K562 (cell line): Measurements from ENCODE around the gene AIFM3. TPM values are rescaled to one million over a fixed set of nuclear protein-coding genes. Genes with fewer than 3 reads are reported as not detected.

ENCODE experiments used
- ADNP ChIP-seq: fragments of 200-800 bp; sonication (Bioruptor generic); IDR thresholded peaks from 2 replicates; pipeline ENCODE4 v1.6.1; 2016; ENCODE audit warnings: missing genetic modification characterization, missing compliant biosample characterization
- ARID4B ChIP-seq: sonication (generic); formaldehyde crosslinking; IDR thresholded peaks from 2 replicates; pipeline ENCODE4 v1.8.0; 2022; ENCODE audit warnings: mild to moderate bottlenecking, missing genetic modification reagents
- HMGXB4 ChIP-seq: sonication (generic); formaldehyde crosslinking; IDR thresholded peaks from 2 replicates; pipeline ENCODE4 v1.8.1; 2023; ENCODE audit warnings: mild to moderate bottlenecking, missing genetic modification reagents
- JUN ChIP-seq, 2 experiments: sonication (generic) in 1 of 2; formaldehyde crosslinking in 1 of 2; IDR thresholded peaks; 2 replicates each; pipeline versions ENCODE4 v1.6.1 to v1.8.0; 2012 to 2022; ENCODE audit warnings: borderline replicate concordance in 2 of 2, mild to moderate bottlenecking in 2 of 2, improper control_type of control experiment in 1 of 2, low read depth in 1 of 2, low read length in 1 of 2, missing genetic modification reagents in 1 of 2
- MAX ChIP-seq: sonication (generic); formaldehyde crosslinking; IDR thresholded peaks from 2 replicates; pipeline ENCODE4 v1.9.0; 2022; ENCODE audit warnings: mild to moderate bottlenecking, missing genetic modification reagents
- THRA ChIP-seq: fragments of 450-650 bp; IDR thresholded peaks from 2 replicates; pipeline ENCODE4 v1.6.1; 2017; ENCODE audit warnings: mild to moderate bottlenecking, moderate library complexity
- THRAP3 ChIP-seq: fragments of 450-650 bp; IDR thresholded peaks from 2 replicates; pipeline ENCODE4 v1.6.1; 2016; ENCODE audit warnings: mild to moderate bottlenecking, inconsistent platforms, borderline replicate concordance
- USF2 ChIP-seq: sonication (generic); formaldehyde crosslinking; IDR thresholded peaks from 2 replicates; pipeline ENCODE4 v1.5.0; 2020; ENCODE audit warnings: missing genetic modification reagents
- YY1 ChIP-seq, 3 experiments: IDR thresholded peaks; 2 replicates each; pipeline ENCODE4 v1.6.1; 2011; ENCODE audit warnings: low read length in 2 of 3, mild to moderate bottlenecking in 2 of 3, moderate library complexity in 2 of 3, borderline replicate concordance in 1 of 3, control low read depth in 1 of 3, low read depth in 1 of 3; ENCODE audit not compliant: insufficient read depth in 3 of 3, insufficient replicate concordance in 2 of 3, control insufficient read depth in 1 of 3, insufficient read length in 1 of 3; ENCODE audit errors: extremely low read depth in 1 of 3
- ZBTB2 ChIP-seq: fragments of 450-650 bp; IDR thresholded peaks from 2 replicates; pipeline ENCODE4 v1.6.1; 2016; ENCODE audit warnings: antibody characterized with exemption
- ZNF507 ChIP-seq: conservative IDR thresholded peaks from 2 replicates; pipeline ENCODE4 v1.6.1; 2017; ENCODE audit warnings: missing genetic modification characterization, missing compliant biosample characterization
- ZNF583 ChIP-seq: fragments of 250-450 bp; sonication (Bioruptor Pico); IDR thresholded peaks from 2 replicates; pipeline ENCODE4 v1.4.0; 2020
- ZNF655 ChIP-seq: fragments of 250-450 bp; sonication (Bioruptor Pico); IDR thresholded peaks from 2 replicates; pipeline ENCODE4 v1.5.0; 2021
- polyA plus RNA-seq, 8 experiments: library from polyadenylated mRNA; depleted of rRNA in 4 of 8; stranded (reverse) in 5 of 8; unstranded in 3 of 8; fragments of >200 nt; fragmentation: Nextera tagmentation in 2 of 8; fragmentation: Illumina TruSeq in 1 of 8; extraction: Ambion mirVana in 2 of 8; extraction: Trizol in 1 of 8; gene quantifications; 2 replicates each; pipeline versions ENCODE4 v1.2.1 to v1.2.3, GENCODE V29; 2011 to 2014; ENCODE audit warnings: inconsistent platforms in 1 of 8, missing spikeins in 1 of 8
- total RNA-seq, 7 experiments: library from RNA; depleted of rRNA in 6 of 7; stranded (reverse); fragments of >200 nt in 6 of 7; fragmentation: Illumina TruSeq in 2 of 7; extraction: Trizol in 2 of 7; gene quantifications; 2 replicates each; pipeline versions ENCODE4 v1.2.1 to v1.2.3, GENCODE V29; 2011 to 2021; ENCODE audit warnings: low replicate concordance in 1 of 7

The AIFM3 gene
- total and polyA plus RNA-seq, 9 of the 15 experiments (the other 6 are each of a cell fraction or from before 2014, with no cell fraction given) = 0.03 to 0.20 (median 0.07) TPM; not detected in 1

GRCh38 chr22:20937031-20937793 lies 29.8 kb upstream of the AIFM3 start (continued):
- no peak for TF ChIP-seq THRA
- no peak for TF ChIP-seq USF2 (CRISPR knock-in tag)
- no peak for TF ChIP-seq ARID4B
- TF ChIP-seq MAX (CRISPR knock-in tag) = peak; percentile 26
- no peak for TF ChIP-seq ZNF507 (tag)
- TF ChIP-seq YY1 (IDR thresholded peaks at IDR 0.05; ENCODE audit: borderline replicate concordance in 1 of 3, control insufficient read depth in 1 of 3, extremely low read depth in 1 of 3, insufficient read depth in 3 of 3, insufficient read length in 1 of 3, insufficient replicate concordance in 2 of 3, low read depth in 1 of 3, low read length in 2 of 3) = no peak
- no peak for TF ChIP-seq ZBTB2
- TF ChIP-seq ZNF583 (CRISPR knock-in tag) = no peak
- no peak for TF ChIP-seq THRAP3
- TF ChIP-seq ADNP (tag) = no peak
- TF ChIP-seq JUN (IDR thresholded peaks at IDR 0.05; ENCODE audit: borderline replicate concordance, low read depth, low read length) = no peak
- peak; percentile 54; the same call in 1 of the 2 replicates for TF ChIP-seq JUN (CRISPR knock-in tag; IDR thresholded peaks at IDR 0.05; ENCODE audit: borderline replicate concordance)
- TF ChIP-seq ZNF655 (CRISPR knock-in tag) = no peak
- 0 out of 2 replicates have a peak, but pooled peaks have one; percentile 26 for TF ChIP-seq HMGXB4 (CRISPR knock-in tag)
